Activated CD8-positive, alpha-beta memory T cell treated with anti-CD3 and anti-CD28 coated beads, Interleukin-2, amount 50 U/mL, for 4 hours (primary cell): ENCODE results near the gene INF2.
"Not testable (repeated sequence)": the region's sequence is repeated elsewhere in the genome, so short reads cannot be mapped to it uniquely, and the experiment has no call there.

Experiments
- DNase-seq: peaks from one replicate; pipeline ENCODE4 v3.0.0-alpha.2; 2020

INF2 gene

DNA sequence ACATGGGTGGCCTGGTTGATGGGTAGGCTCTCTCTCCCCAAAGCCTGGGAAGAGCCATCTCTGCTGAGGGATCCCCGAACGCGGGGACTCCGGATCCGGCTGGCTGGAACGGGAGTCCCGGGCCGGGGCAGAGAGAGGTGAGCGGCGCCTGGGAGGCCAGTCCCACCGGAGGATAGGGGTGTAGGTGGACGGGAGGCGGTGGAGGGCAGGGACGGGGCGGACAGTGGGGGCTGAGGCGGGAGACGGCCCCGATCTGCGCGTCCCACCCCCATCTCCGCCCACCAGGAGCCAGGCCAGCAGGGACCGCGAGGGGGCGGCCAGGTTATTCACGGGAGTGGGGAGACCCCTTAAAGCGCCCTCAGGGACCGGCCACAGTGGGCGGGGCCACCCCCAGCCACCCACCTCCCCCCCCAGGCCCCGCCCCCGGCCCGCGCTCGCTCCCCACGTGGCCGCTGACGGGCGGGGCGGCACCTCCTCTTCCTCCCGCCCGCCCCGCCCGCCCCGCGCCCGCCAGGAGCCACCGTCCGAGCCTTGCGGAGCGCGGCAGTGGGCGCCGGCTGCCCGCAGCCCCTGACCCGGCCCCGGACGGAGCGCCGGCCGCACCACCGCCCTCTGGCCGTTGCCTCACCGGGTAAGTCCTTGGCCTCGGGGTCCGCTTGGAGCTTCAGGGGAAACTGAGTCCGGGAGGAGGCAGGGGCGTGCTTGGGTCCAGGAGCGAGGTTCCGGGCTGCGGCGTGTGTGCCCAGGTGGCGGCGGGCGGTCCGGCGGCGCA is at the start of gene INF2:
Gene INF2, plus strand, starts transcription at position 510 of the 772 bp plus-strand sequence. CDS start 11,748 bp downstream, outside the sequence.
- peak; percentile 56 for DNase-seq

DNA sequence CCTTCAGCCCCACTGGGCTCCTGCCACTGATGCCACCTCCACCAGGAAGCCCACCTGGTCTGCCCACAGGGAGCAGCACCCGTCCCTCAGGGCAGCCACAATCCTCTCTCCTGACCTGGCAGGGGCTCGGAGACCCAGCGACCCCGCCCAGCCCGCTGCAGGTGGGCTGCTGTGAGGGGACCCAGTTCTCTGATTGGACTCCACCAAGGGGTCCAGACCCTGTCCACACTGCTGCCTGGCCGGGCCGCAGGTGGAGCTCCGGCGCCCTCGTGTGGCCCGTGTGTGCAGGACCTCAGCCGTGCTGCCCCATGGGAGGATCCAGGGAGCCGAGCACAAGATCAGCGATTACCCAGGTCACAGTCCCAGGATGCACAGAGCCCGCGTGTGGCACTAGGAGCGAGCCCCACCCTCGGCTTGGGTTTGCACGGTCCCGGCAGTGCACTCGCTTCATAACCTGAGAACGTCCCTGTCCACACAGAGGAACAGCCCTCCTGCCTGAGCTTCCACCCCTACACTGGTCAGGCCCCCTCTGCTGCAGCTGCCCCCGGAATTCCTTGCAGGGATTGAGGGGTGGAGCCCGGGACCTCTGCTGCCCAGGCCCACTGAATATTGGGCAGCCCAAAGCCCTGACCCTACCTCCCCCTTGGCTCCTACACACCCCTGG is 49.4 kb upstream of the INF2 start:
- peak; percentile 36 for DNase-seq

DNA sequence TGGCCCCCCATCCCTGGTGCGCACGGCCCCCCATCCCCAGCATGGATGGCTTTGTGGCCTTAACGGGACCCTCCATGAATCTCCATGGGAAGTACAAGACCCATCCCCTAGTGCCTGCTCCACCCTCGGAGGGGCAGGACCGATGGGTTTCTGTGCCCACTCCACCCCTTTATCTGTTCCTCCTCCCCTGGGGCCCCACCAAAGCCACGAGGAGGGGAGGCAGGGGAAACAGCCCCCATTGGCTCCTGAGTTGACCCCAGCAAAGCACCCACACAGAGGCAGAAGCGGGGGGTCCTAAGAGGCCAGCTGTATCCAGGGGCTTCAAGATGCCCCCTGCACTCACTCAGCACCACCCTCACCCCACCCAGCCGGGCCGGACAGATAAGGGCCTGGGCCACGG is 48.7 kb upstream of the INF2 start:
- no peak for DNase-seq

GRCh38 chr14:104641753-104642539 is 47.5 kb upstream of the INF2 start:
- DNase-seq: no peak

GRCh38 chr14:104642540-104642868 is 46.9 kb upstream of the INF2 start:
- DNase-seq: no peak

DNA sequence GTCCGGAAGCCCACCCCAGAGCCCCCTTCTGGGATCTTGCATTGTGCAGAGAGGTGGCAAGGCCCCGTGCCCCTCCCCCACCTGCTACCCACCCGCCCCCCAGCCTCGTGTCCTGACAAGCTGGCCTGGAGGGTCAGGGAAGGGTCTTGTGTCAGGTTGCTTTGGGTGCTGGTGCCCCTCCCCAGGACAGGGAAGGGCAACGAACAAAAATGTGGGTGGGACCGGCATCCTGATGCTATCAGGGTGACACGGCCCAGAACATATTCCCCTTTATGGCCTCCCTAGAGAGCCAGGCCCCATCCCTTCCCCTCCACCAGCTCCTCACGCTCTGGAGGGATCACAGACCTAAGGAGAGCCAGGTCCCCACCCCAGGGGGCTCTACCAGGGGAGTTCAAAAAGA is 46.1 kb upstream of the INF2 start:
- DNase-seq: no peak

DNA sequence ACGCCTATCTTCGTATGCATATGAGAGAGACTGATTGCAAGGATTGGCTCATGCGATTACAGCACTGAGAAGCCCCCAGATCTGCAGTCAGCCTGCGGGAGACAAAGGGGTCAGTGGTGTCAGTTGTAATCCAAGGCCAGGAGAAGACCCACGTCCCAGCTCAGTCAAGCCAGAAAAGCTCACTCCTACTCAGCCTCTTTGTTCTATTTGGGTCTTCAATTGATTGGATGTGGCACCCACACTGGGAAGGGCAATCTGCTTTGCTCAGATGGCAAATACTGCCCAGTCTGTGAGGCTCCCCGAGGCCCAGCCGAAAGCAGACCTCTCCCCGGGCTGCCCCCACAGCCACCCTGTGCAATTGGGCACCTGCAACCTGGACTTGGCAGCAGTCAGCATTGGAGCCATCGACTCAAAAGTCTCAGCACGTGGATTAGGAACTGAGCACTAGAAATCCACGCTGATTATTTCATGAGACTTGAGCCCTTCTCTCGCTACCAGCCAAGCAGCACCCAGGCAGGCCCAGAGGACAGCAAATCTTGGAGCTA is 45.3 kb upstream of the INF2 start:
- DNase-seq: no peak

- DNase-seq: no peak
Measured at GRCh38 chr14:104644656-104645378, 44.6 kb upstream of the INF2 start.

DNA sequence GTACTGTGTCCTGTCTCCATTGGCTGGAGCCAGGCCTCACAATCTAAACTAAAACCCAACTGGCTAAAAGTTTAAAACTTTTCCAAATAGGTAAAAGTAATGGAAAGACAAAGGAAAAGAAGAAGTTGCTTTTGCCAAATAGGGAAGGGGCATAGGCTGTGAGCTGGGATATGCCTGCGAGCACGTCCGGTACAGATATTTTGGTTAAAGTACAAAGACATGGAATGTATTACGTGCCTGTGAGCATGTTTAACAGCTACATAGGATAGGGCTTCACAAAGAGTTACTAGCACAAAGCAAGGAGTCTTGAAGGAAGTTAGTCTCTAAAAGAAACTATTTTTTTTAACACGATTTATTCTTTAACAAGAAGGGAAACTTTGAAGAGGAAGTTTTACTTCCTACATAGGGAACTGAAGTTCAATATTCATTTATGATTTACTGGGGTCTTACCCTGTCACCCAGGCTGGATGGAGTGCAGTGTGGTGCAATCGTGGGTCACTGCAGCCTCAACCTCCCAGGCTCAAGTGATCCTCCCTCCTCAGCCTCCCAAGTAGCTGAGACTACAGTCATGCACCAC is 41.9 kb upstream of the INF2 start:
- no peak for DNase-seq

DNA sequence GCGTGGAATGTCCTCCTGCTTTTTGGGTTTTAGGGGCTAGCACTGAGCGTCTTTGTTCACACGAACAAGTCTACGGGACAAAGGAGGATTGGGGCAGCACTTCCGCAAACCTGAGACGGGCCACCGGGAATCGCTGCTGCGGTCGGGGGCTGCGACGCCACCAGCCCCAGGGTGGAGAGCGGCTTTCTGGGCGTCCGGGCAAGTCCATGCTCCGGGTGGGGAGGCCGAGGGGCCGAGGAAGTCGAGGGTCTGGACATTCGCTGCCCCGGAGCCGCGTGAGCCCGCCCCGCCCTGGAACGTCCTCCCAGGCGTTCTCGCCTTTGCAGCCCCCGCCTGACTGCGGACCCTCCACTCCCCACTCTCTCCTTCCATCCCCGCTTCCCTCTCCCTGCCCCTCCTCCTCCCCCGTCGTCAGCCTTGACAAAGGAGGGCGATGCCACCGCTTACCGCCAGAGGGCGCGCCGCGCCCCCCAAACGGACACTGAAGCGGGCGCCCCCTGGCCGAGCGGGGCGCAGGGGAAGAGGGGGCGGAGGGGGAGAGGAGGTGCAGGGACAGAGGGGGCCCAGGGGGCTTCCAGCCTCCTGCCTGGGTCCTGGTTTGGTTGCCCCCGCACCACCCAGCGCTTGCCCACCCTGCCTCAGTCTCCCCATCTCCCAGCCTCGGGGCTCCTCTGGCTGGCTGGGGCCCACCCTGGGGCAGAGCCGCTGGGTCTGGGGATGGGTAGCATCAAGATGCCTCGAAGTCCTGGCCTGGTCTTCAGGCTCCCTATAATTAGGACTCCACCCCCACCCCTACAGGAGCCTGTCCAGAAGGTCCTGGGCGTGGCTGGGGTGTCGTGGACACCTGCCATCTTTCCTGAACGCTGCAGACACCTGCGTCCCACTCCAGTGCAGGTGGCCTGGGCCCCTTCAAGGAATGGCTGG is 39.1 kb upstream of the INF2 start:
- DNase-seq: peak; percentile 77

GRCh38 chr14:104650981-104651875 is 38.2 kb upstream of the INF2 start:
- no peak for DNase-seq

DNA sequence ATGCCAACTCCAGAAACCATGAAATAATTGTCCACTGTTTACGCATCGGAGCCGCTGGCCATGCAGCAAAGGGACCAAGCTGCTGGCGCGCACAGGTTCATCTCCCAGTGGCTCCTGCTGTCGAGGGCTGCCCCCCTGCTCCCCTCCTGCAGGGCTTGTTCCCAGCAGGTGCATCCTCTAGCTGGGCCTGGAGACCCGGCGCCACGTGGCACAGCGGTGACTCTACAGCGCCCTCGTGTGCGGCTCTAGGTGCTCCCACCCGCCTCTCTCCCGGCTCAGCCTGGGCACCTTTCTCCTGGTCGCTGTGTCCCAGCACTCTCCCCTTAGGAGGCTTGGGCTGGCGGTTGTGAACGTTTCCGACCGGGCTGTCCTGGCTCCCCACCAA is 37.5 kb upstream of the INF2 start:
- no peak for DNase-seq

GRCh38 chr14:104652386-104652785 is 37.0 kb upstream of the INF2 start:
- no peak for DNase-seq

DNA sequence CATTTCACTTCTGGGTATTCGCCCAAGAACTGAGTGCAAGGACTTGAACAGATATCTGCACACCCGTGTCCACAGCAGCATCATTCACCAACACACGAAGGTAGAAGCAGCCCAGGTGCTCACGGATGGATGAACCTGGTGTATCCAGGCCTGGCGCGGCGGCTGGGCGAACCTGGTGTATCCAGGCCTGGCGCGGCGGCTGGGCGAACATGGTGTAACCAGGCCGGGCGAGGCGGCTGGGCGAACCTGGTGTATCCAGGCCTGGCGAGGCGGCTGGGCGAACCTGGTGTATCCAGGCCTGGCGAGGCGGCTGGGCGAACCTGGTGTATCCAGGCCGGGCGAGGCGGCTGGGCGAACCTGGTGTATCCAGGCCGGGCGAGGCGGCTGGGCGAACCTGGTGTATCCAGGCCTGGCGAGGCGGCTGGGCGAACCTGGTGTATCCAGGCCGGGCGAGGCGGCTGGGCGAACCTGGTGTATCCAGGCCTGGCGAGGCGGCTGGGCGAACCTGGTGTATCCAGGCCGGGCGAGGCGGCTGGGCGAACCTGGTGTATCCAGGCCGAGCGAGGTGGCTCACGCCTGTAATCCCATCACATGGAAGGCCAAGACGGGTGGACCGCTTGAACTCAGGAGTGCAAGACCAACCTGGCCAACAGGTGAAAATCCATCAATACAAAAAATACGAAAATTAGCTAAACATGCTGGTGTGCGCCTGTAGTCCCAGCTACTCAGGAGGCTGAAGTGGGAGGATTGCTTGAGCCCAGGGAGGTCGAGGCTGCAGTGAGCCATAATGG is 36.1 kb upstream of the INF2 start:
- DNase-seq: not testable (repeated sequence)

GRCh38 chr14:104654119-104654518 is 35.3 kb upstream of the INF2 start:
- DNase-seq: no peak

DNA sequence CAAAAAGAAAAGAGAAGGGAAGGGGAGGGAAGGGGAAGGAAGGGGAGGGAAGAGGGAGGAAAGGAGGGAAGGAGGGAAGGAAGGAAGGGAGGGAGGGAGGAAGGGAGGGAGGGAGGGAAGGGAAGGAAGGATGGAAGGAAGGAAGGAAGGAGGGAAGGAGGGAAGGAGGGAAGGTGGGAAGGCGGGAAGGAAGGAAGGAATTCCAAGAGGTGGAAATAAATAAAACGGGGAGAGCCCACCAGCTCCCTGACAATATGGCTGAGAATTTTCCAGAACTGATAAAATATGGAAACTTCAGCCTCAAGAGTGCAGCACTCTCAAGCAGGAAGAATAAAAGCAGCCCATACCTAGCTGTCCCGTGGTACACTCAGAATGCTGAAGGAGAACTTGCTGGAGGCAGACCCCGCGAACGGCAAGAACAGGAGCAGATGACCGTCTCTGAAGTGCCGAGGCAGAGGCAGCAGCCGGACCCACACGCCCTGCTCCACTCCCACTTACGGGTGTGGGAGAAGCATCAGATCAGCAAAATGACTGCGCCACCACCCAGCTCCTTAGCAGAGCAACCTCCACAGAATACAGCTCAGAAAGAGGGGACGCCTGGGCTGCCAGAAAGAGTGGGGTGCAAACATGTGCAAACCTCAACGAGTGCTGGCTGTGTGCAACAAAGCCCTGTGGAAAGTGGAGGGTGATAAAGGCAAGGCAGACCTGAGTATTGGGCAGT is 34.1 kb upstream of the INF2 start:
- no peak for DNase-seq

GRCh38 chr14:104656014-104656714 is 33.3 kb upstream of the INF2 start:
- no peak for DNase-seq

- DNase-seq: no peak
Measured at GRCh38 chr14:104657101-104657524, 32.3 kb upstream of the INF2 start.
